ENCODE measurements around the gene CARD8. TPM values are rescaled to one million over a fixed set of nuclear protein-coding genes. Genes with fewer than 3 reads are reported as not detected.

The CARD8 gene
- total and polyA plus RNA-seq, 8 donors, result 8.6 to 26.0 (median 16.8) TPM

DNA sequence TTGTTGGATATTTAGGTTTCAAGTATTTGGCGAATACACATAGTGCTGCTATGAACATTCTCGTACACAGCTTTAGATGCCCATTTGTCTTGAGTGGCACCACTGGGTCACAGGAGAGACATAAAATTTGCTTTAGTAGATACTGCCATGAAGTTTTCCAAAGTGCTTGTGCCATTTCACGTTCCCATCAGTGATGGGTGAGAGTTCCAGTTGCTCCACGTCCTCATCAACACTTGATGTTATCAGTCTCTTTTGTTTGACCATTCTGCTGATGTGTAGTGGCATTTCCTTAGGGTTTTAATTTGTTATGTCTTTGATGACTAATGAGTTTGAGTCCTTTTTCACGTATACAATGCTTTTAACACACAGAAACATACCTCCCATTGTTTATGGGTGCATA is 74.2 kb downstream of the CARD8 start:
- Histone ChIP-seq H3K4me1 (no peaks in the 10 kb centered on the region), H3K4me3 (no peak overlapping the region), H3K27me3 (no peaks in the 10 kb centered on the region), H3K36me3 (no peaks in the 10 kb centered on the region), H3K27ac (no peak overlapping the region), H3K9me3 (no peaks in the 10 kb centered on the region)
- ATAC-seq (no peak), FAIRE-seq (no peak), DNase-seq (no peak)
- WGBS, 2 donors, result 95 to 96% methylated on average over 5 of the region's 5 CpGs
- TF ChIP-seq CTCF (IDR thresholded peaks at IDR 0.05), result no peak
- intact Hi-C loops (cut with DNase I), result no loop called here

DNA sequence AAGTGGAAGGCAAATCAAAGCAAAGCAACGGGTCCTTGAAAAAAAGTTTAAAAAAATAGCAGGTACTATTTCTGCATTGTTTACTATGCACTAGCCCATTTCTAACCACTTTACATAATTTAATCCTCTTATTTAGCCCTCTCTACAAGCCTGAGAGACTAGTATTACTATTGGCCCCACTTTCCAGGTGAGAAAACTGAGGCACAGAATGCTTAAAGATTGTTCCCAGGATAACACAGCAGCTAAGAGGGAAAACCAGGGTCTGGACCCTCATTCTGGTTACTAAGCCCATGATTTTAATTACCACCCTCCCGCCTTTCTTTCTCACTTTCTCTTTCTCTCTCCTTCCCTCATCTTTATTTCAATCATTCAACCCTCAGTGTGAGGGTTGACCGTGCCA is 79.5 kb downstream of the CARD8 start:
- 76 to 98% methylated on average over 3 of the region's 3 CpGs for WGBS, 2 donors
- no peak for TF ChIP-seq CTCF (IDR thresholded peaks at IDR 0.05)
- intact Hi-C loops (cut with DNase I), result no loop called here
- ATAC-seq (no peak), FAIRE-seq (no peak), DNase-seq (no peak)
- H3K9me3 ChIP-seq, result no peaks in the 10 kb centered on the region
- H3K27me3 ChIP-seq, result no peaks in the 10 kb centered on the region
- peaks cover 0 to under 1% (median 0%) of the 10 kb centered on the region in 3 donors for H3K4me1 ChIP-seq
- no peak overlapping the region for H3K4me3 ChIP-seq
- no peak overlapping the region for H3K27ac ChIP-seq
- H3K36me3 ChIP-seq, result no peaks in the 10 kb centered on the region

DNA sequence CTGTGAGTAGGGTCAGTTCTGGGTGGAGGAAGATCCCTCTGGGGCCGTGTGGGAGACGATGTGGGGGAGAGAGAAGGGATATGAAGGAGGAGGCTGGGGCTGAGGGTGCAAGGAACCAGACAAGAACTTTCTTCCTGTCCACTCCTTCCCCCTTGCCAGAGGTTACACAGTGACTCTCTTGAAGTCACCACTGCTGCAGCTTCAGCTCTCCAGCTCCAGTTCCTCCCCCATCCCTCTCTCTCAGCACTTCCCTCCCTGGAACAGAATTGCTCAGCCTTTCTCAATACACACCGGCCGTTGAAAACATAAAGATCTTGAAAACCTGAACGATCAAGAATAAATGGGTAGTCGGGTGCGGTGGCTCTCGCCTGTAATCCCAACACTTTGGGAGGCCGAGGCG is 80.1 kb downstream of the CARD8 start:
- H3K9me3 ChIP-seq, result no peaks in the 10 kb centered on the region
- H3K4me1 ChIP-seq, result peaks cover 0 to 4% (median 0%) of the 10 kb centered on the region in 3 donors
- no peaks in the 10 kb centered on the region for H3K36me3 ChIP-seq
- no peaks in the 10 kb centered on the region for H3K27me3 ChIP-seq
- H3K4me3 ChIP-seq, result no peak overlapping the region
- TF ChIP-seq CTCF (IDR thresholded peaks at IDR 0.05), result no peak
- no peak for FAIRE-seq
- no peak for DNase-seq
- intact Hi-C loops (cut with DNase I), result no loop called here
- H3K27ac ChIP-seq, result no peak overlapping the region
- ATAC-seq, result no peak
- 94% methylated on average over 9 to 10 of the region's 10 CpGs for WGBS, 2 donors

DNA sequence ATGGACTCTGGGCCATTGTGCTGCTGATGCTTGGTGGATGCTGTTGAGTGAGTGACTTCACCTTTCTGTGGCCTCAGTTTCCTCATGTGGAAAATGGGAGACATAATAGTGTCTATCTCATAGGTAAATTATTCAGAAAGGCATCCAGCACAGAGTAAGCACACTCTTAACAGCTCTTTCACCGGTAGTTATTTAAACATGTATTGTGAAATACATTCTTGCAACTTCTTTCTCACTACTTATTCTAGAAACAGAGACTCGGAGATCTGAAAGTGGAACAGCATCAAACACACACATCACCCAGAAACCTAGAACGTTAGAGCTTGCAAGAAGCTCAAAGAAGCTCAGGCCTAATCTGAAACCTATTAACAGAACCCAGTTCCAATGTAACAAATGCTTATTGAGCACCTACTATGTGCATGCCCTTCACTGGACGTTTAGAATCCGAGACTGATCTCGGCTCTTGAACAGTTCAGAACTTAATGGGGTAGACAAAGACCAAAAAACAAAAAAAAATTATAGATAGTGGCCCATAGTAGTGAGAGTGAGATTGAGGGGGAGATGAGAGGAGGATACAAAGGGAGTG is 81.2 kb downstream of the CARD8 start:
- Histone ChIP-seq H3K36me3 (no peaks in the 10 kb centered on the region), H3K27ac (no peak overlapping the region), H3K9me3 (no peaks in the 10 kb centered on the region), H3K27me3 (no peaks in the 10 kb centered on the region), H3K4me3 (no peak overlapping the region), H3K4me1 (peaks cover 0 to 4% (median 0%) of the 10 kb centered on the region in 3 donors)
- intact Hi-C loops (cut with DNase I), result no loop called here
- DNase-seq, result no peak
- no peak for ATAC-seq
- TF ChIP-seq CTCF (IDR thresholded peaks at IDR 0.05), result no peak
- WGBS, 2 donors, result 75 to 80% methylated on average over 6 of the region's 6 CpGs
- no peak for FAIRE-seq

DNA sequence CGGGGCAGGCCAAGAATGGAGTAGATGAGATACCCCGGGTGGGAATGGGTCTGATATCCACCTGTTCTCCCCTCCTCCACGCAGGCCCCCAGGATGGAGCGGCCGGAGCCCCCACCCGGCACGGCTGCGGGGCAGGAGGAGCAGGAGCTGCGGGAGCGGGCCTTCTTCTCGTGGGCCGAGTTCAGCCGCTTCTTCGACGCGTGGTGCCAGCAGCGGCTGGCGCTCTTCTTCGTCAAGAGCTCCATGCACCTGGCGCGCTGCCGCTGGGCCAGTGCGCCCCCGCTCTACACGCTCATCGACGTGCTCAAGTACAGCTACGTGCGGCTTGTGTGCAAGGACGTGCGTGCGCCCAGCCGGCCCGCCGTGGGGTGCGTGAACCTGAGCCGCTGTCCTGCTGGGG is 84.0 kb downstream of the CARD8 start:
- Histone ChIP-seq H3K4me3 (no peak overlapping the region), H3K27ac (no peak overlapping the region), H3K27me3 (no peaks in the 10 kb centered on the region), H3K9me3 (no peaks in the 10 kb centered on the region), H3K36me3 (no peaks in the 10 kb centered on the region), H3K4me1 (peaks cover 0 to 8% (median 0%) of the 10 kb centered on the region in 3 donors)
- FAIRE-seq, result no peak
- peak in 5 of 6 donors; percentile 12 to 69 (median 31) for DNase-seq
- intact Hi-C loops (cut with DNase I), result no loop called here
- no peak for ATAC-seq
- 84 to 85% methylated on average over 37 of the region's 37 CpGs for WGBS, 2 donors
- no peak for TF ChIP-seq CTCF (IDR thresholded peaks at IDR 0.05)
